K562 (cell line): ENCODE measurements around the gene RYR1. TPM values are rescaled to one million over a fixed set of nuclear protein-coding genes. Genes with fewer than 3 reads are reported as not detected.

Experiments used
- ATAC-seq: fragments of 200-7000 bp; cut with Tn5 transposase; 3 replicates; pipeline ENCODE4 v1.9.1; 2020; ENCODE audit warnings: moderate library complexity
- BruUV-seq: library from RNA; stranded (reverse); fragments of 400-500 nt; replicated peaks from 2 replicates; lab custom pipeline; 2021; lab: Mats Ljungman, UMichigan
- CTCF ChIA-PET: fragments of 300-600 bp; formaldehyde crosslinking; extraction: SDS; loops from one replicate; lab custom pipeline; 2021; ENCODE audit warnings: low intra/inter-chr PET ratio; lab: Yijun Ruan, JAX
- POLR2A ChIA-PET: fragments of 300-600, 350-650 bp; sonication (Branson Sonifier 250); formaldehyde crosslinking; extraction: SDS; loops from one replicate; lab custom pipeline; 2021; ENCODE audit warnings: antibody characterized with exemption, inconsistent platforms; lab: Yijun Ruan, JAX
- DNase-seq, 4 experiments: peaks; one replicate each; pipeline versions ENCODE4 v3.0.0 to v3.0.0-alpha.2; 2011 to 2018; ENCODE audit warnings: low spot score in 3 of 4, mixed read lengths in 3 of 4; ENCODE audit errors: extremely low read depth in 1 of 4
- FAIRE-seq: peaks from 2 replicates; lab custom pipeline; 2011; peaks lifted over from hg19 to GRCh38; lab: Jason Lieb, UNC
- H2AFZ ChIP-seq: 2 replicates; pipeline ENCODE4 v1.6.0; 2011; ENCODE audit warnings: low read depth, low read length, control low read depth, inconsistent platforms
- H3K27ac ChIP-seq: fragments of 200-600 bp; 3 replicates; pipeline ENCODE4 v1.8.0; 2011; ENCODE audit warnings: low read depth, mild to moderate bottlenecking, control low read depth, inconsistent platforms, low read length, moderate library complexity, mixed read lengths; ENCODE audit errors: extremely low read depth
- H3K27me3 ChIP-seq, 2 experiments: fragments of 300-600 bp in 1 of 2; 2 replicates in 1 of 2; 3 replicates in 1 of 2; pipeline versions ENCODE4 v1.6.0 to v1.8.0; 2011; ENCODE audit warnings: inconsistent platforms in 2 of 2, low read length in 2 of 2, mild to moderate bottlenecking in 1 of 2, mixed read lengths in 1 of 2, moderate library complexity in 1 of 2; ENCODE audit not compliant: control insufficient read depth in 2 of 2, insufficient read depth in 2 of 2
- H3K36me3 ChIP-seq: fragments of 300-600 bp; 3 replicates; pipeline ENCODE4 v1.8.0; 2011; ENCODE audit warnings: mild to moderate bottlenecking, low read length, inconsistent platforms; ENCODE audit not compliant: control insufficient read depth, insufficient read depth
- H3K4me1 ChIP-seq, 2 experiments: fragments of 200-600 bp in 1 of 2; replicated peaks in 1 of 2; 2 replicates in 1 of 2; 3 replicates in 1 of 2; pipeline versions ENCODE4 v1.5.1 to v1.8.0; 2011; ENCODE audit warnings: inconsistent platforms in 2 of 2, low read length in 2 of 2, mild to moderate bottlenecking in 1 of 2, mixed read lengths in 1 of 2, moderate library complexity in 1 of 2; ENCODE audit not compliant: control insufficient read depth in 2 of 2, insufficient read depth in 2 of 2
- H3K4me2 ChIP-seq: 2 replicates; pipeline ENCODE4 v1.6.1; 2011; ENCODE audit warnings: low read length, control low read depth, inconsistent platforms, mixed read lengths; ENCODE audit not compliant: insufficient read depth
- H3K4me3 ChIP-seq: fragments of 200-600 bp; sonication (generic), shearing (Covaris generic); 2 replicates; pipeline ENCODE4 v1.5.1; 2016; ENCODE audit warnings: control low read depth, inconsistent platforms
- H3K79me2 ChIP-seq: fragments of 200-600 bp; 3 replicates; pipeline ENCODE4 v1.8.0; 2011; ENCODE audit warnings: low read length, inconsistent platforms; ENCODE audit not compliant: control insufficient read depth, insufficient read depth
- H3K9ac ChIP-seq, 2 experiments: 2 replicates each; pipeline versions ENCODE4 v1.6.0 to v1.6.1; 2011; ENCODE audit warnings: low read depth in 2 of 2, low read length in 2 of 2, control low read depth in 1 of 2, inconsistent platforms in 1 of 2, mild to moderate bottlenecking in 1 of 2, mixed read lengths in 1 of 2; ENCODE audit not compliant: insufficient read depth in 1 of 2
- H3K9me1 ChIP-seq: one replicate; pipeline ENCODE4 v1.6.0; 2011; ENCODE audit warnings: inconsistent platforms, mild to moderate bottlenecking, low read length, moderate library complexity; ENCODE audit not compliant: control insufficient read depth, insufficient read depth
- H3K9me3 ChIP-seq: replicated peaks from 2 replicates; pipeline ENCODE4 v1.5.1; 2011; ENCODE audit warnings: low read depth, low read length, inconsistent platforms; ENCODE audit not compliant: control insufficient read depth, insufficient read depth
- H4K20me1 ChIP-seq: replicated peaks from 2 replicates; pipeline ENCODE4 v1.6.1; 2011; ENCODE audit warnings: low read length, inconsistent platforms, mixed read lengths; ENCODE audit not compliant: control insufficient read depth, insufficient read depth
- GTF2E2 ChIP-seq: fragments of 200-800 bp; sonication (Bioruptor generic); IDR thresholded peaks from 2 replicates; pipeline ENCODE4 v1.6.1; 2016; ENCODE audit warnings: missing genetic modification characterization, missing compliant biosample characterization
- POLR2G ChIP-seq: fragments of 200-400 bp; formaldehyde crosslinking; IDR thresholded peaks from 2 replicates; pipeline ENCODE4 v1.6.1; 2017; ENCODE audit warnings: low read depth, mild to moderate bottlenecking, antibody characterized with exemption, low read length, moderate library complexity
- RBBP5 ChIP-seq: fragments of 200-600 bp; sonication (generic); IDR thresholded peaks from 2 replicates; pipeline ENCODE4 v1.6.1; 2012; ENCODE audit warnings: borderline replicate concordance, mild to moderate bottlenecking, low read length, control low read depth, inconsistent platforms; ENCODE audit not compliant: insufficient read depth, poor library complexity, severe bottlenecking
- ZNF41 ChIP-seq: fragments of 250-450 bp; sonication (Bioruptor Pico); conservative IDR thresholded peaks from 2 replicates; pipeline ENCODE4 v1.4.0; 2020; ENCODE audit warnings: mild to moderate bottlenecking
- WGBS: fragments of 100-300 bp; shearing (Covaris generic); methylation state at CpG from one replicate; pipeline ENCODE4 v1.1.6; 2016; ENCODE audit warnings: low coverage, mixed read lengths; ENCODE audit not compliant: insufficient coverage; ENCODE audit errors: missing lambda C conversion rate; 5-methylcytosine and 5-hydroxymethylcytosine counted together
- in situ Hi-C: fragments of 300-500 bp; cut with MboI; formaldehyde crosslinking; loops from 4 replicates; pipeline ENCODE4 v1.15.0; 2018; ENCODE audit warnings: inconsistent platforms, mixed read lengths
- intact Hi-C: fragments of 100-400 bp; cut with micrococcal nuclease; formaldehyde crosslinking; loops from 2 replicates; pipeline ENCODE4 v1.14.2; 2022
- polyA plus RNA-seq, 8 experiments: library from polyadenylated mRNA; depleted of rRNA in 4 of 8; stranded (reverse) in 5 of 8; unstranded in 3 of 8; fragments of >200 nt; fragmentation: Nextera tagmentation in 2 of 8; fragmentation: Illumina TruSeq in 1 of 8; extraction: Ambion mirVana in 2 of 8; extraction: Trizol in 1 of 8; gene quantifications; 2 replicates each; pipeline versions ENCODE4 v1.2.1 to v1.2.3, GENCODE V29; 2011 to 2014; ENCODE audit warnings: inconsistent platforms in 1 of 8, missing spikeins in 1 of 8
- total RNA-seq, 7 experiments: library from RNA; depleted of rRNA in 6 of 7; stranded (reverse); fragments of >200 nt in 6 of 7; fragmentation: Illumina TruSeq in 2 of 7; extraction: Trizol in 2 of 7; gene quantifications; 2 replicates each; pipeline versions ENCODE4 v1.2.1 to v1.2.3, GENCODE V29; 2011 to 2021; ENCODE audit warnings: low replicate concordance in 1 of 7
- TF ChIP-seq, protein P1 (sequence below): fragments of 250-450 bp; sonication (Bioruptor Pico); IDR thresholded peaks from 2 replicates; pipeline ENCODE4 v1.8.0; 2021; ENCODE audit warnings: mild to moderate bottlenecking, moderate library complexity

The RYR1 gene
- total and polyA plus RNA-seq, 9 of the 15 experiments (the other 6 are each of a cell fraction or from before 2014, with no cell fraction given): 0.11 to 7.4 (median 3.7) TPM

DNA sequence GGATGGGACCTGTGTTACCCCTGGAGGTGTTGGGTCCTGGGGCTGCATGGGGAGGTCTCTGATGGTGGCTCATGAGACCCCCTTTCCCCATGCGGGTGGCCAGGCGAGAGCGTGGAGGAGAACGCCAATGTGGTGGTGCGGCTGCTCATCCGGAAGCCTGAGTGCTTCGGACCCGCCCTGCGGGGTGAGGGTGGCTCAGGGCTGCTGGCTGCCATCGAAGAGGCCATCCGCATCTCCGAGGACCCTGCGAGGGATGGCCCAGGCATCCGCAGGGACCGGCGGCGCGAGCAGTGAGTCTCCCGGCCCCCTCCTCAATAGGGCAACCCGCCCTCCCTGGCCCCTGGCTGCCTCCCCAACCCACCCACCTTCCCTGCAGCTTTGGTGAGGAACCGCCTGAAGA, 66.0 kb downstream of the RYR1 start:
- Histone ChIP-seq H3K79me2 (no peaks in the 10 kb centered on the region), H3K27ac (no peak overlapping the region), H4K20me1 (no peaks in the 10 kb centered on the region), H3K9me3 (no peaks in the 10 kb centered on the region), H3K9me1 (no peaks in the 10 kb centered on the region), H2AFZ (no peak overlapping the region), H3K4me1 (peaks cover 0 to 7% of the 10 kb centered on the region in 2 experiments; a peak in 1 of 5 replicates), H3K36me3 (peaks cover 28% of the 10 kb centered on the region; the same call in 1 of the 3 replicates), H3K27me3 (no peaks in the 10 kb centered on the region), H3K9ac (peak overlapping the region in 1 of 2 experiments; percentile 4; a peak in 1 of 4 replicates), H3K4me3 (no peak overlapping the region), H3K4me2 (no peak overlapping the region)
- intact Hi-C loops (no loop called here), in situ Hi-C loops (no loop called here)
- ChIA-PET CTCF (no interaction called here), POLR2A (no interaction called here)
- ATAC-seq (no peak), DNase-seq (no peak), FAIRE-seq (no peak)
- 95% methylated on average over 16 of the region's 21 CpGs for WGBS
- no TSS peak for BruUV-seq
- TF ChIP-seq RBBP5 (no peak), POLR2G (no peak), GTF2E2 (tag) (no peak), ZNF41 (CRISPR knock-in tag) (no peak)
- TF ChIP-seq, protein P1, sequence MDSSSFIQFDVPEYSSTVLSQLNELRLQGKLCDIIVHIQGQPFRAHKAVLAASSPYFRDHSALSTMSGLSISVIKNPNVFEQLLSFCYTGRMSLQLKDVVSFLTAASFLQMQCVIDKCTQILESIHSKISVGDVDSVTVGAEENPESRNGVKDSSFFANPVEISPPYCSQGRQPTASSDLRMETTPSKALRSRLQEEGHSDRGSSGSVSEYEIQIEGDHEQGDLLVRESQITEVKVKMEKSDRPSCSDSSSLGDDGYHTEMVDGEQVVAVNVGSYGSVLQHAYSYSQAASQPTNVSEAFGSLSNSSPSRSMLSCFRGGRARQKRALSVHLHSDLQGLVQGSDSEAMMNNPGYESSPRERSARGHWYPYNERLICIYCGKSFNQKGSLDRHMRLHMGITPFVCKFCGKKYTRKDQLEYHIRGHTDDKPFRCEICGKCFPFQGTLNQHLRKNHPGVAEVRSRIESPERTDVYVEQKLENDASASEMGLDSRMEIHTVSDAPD (CRISPR knock-in tag): no peak
